Esophagus squamous epithelium (tissue), 5 donors: Measurements from ENCODE around the gene TPX2. TPM values are rescaled to one million over a fixed set of nuclear protein-coding genes. Genes with fewer than 3 reads are reported as not detected.
A peak's percentile ranks its signal among the peaks of the same experiment; 100 is the strongest.

Source experiments
- DNase-seq: peaks from one replicate; lab custom pipeline; 2025; lab: John Stamatoyannopoulos, UW
- H3K27ac ChIP-seq, 4 donors: fragments of 200-600 bp; sonication (generic); one replicate each; pipeline ENCODE4 v1.5.1; 2016 to 2019; ENCODE audit warnings: mild to moderate bottlenecking in 1 of 4
- H3K27me3 ChIP-seq, 4 donors: fragments of 200-600 bp; sonication (generic); 1 replicate in 3 of 4; 2 replicates in 1 of 4; pipeline versions ENCODE4 v1.5.1 to v1.6.0; 2017 to 2021; ENCODE audit warnings: antibody characterized with exemption in 1 of 4
- H3K36me3 ChIP-seq, 3 donors: fragments of 200-600 bp; sonication (generic); one replicate each; pipeline ENCODE4 v1.5.1; 2016 to 2019
- H3K4me1 ChIP-seq, 3 donors: fragments of 200-600 bp; sonication (generic); one replicate each; pipeline ENCODE4 v1.5.1; 2017 to 2019
- H3K4me3 ChIP-seq, 4 donors: fragments of 200-600 bp; sonication (generic); 1 replicate in 3 of 4; 2 replicates in 1 of 4; pipeline ENCODE4 v1.5.1; 2016 to 2019; ENCODE audit warnings: mild to moderate bottlenecking in 2 of 4, moderate library complexity in 1 of 4
- H3K9me3 ChIP-seq, 3 donors: fragments of 200-600 bp; sonication (generic); one replicate each; pipeline ENCODE4 v1.5.1; 2016 to 2019
- CTCF ChIP-seq, 6 experiments: fragments of 450-650 bp in 4 of 6; fragments of 200-600 bp in 2 of 6; sonication (generic) in 2 of 6; IDR thresholded peaks; one replicate each; pipeline ENCODE4 v1.5.1; 2016 to 2019; ENCODE audit warnings: antibody characterized with exemption in 6 of 6, mild to moderate bottlenecking in 4 of 6, moderate library complexity in 4 of 6
- POLR2A ChIP-seq, 4 donors: fragments of 450-650 bp; IDR thresholded peaks; one replicate each; pipeline ENCODE4 v1.6.1; 2017; ENCODE audit warnings: antibody characterized with exemption in 4 of 4, mild to moderate bottlenecking in 4 of 4, moderate library complexity in 3 of 4
- WGBS, 2 donors: methylation state at CpG; one replicate each; pipeline ENCODE4 v1.1.5; 2018; 5-methylcytosine and 5-hydroxymethylcytosine counted together
- intact Hi-C: fragments of 100-400 bp; cut with DNase I; formaldehyde crosslinking; loops from one replicate; pipeline ENCODE4 v1.15.0; 2022
- total RNA-seq, 4 donors: library from RNA; depleted of rRNA; stranded (reverse); fragments of >200 nt; gene quantifications; one replicate each; pipeline ENCODE4 v1.1.0, GENCODE V29; 2016
- donor health status: DM: yes; HTN: yes; CAD: no.

The TPX2 gene
- total RNA-seq, 4 donors from 2014 or later, result 11.4 to 47.1 (median 18.2) TPM

- intact Hi-C loops, result no loop called here
Observed at GRCh38 chr20:31704225-31705119, 34.6 kb upstream of the TPX2 start.

GRCh38 chr20:31705191-31705590 lies 33.9 kb upstream of the TPX2 start:
- peaks cover 29 to 76% (median 55%) of the 10 kb centered on the region in 3 donors for H3K4me1 ChIP-seq
- no peak for DNase-seq
- TF ChIP-seq CTCF (IDR thresholded peaks at IDR 0.05) (no peak), POLR2A (IDR thresholded peaks at IDR 0.05) (no peak)
- peaks cover 0 to 30% (median 10%) of the 10 kb centered on the region in 3 donors for H3K36me3 ChIP-seq
- no peak overlapping the region for H3K4me3 ChIP-seq
- peak overlapping the region; percentile 78 to 87 (median 80) for H3K27ac ChIP-seq
- intact Hi-C loops, result no loop called here
- no peaks in the 10 kb centered on the region for H3K9me3 ChIP-seq
- no peaks in the 10 kb centered on the region for H3K27me3 ChIP-seq

More at GRCh38 chr20:31704225-31705119, 34.6 kb upstream of the TPX2 start:
- no peaks in the 10 kb centered on the region for H3K9me3 ChIP-seq
- H3K36me3 ChIP-seq, result peaks cover 0 to 30% (median 10%) of the 10 kb centered on the region in 3 donors
- 42 to 46% methylated on average over 9 to 10 of the region's 11 CpGs for WGBS, 2 donors
- H3K4me3 ChIP-seq, result no peak overlapping the region
- TF ChIP-seq POLR2A (IDR thresholded peaks at IDR 0.05) (peak in 1 of 4 donors; percentile 14), CTCF (IDR thresholded peaks at IDR 0.05) (no peak)
- H3K27ac ChIP-seq, result peak overlapping the region; percentile 78 to 87 (median 80)
- no peak for DNase-seq
- no peaks in the 10 kb centered on the region for H3K27me3 ChIP-seq
- peaks cover 30 to 76% (median 57%) of the 10 kb centered on the region in 3 donors for H3K4me1 ChIP-seq

GRCh38 chr20:31705598-31706597 lies 33.2 kb upstream of the TPX2 start:
- no peak for DNase-seq
- no peaks in the 10 kb centered on the region for H3K9me3 ChIP-seq
- TF ChIP-seq POLR2A (IDR thresholded peaks at IDR 0.05), result no peak
- no peak for TF ChIP-seq CTCF (IDR thresholded peaks at IDR 0.05)
- intact Hi-C loops, result no loop called here
- peak overlapping the region; percentile 78 to 87 (median 80) for H3K27ac ChIP-seq
- peaks cover 0 to 30% (median 10%) of the 10 kb centered on the region in 3 donors for H3K36me3 ChIP-seq
- H3K27me3 ChIP-seq, result no peaks in the 10 kb centered on the region
- H3K4me1 ChIP-seq, result peaks cover 31 to 76% (median 60%) of the 10 kb centered on the region in 3 donors
- H3K4me3 ChIP-seq, result no peak overlapping the region
- 52 to 71% methylated on average over 4 of the region's 4 CpGs for WGBS, 2 donors

GRCh38 chr20:31706607-31707257 lies 32.4 kb upstream of the TPX2 start:
- Histone ChIP-seq H3K9me3 (no peaks in the 10 kb centered on the region), H3K27me3 (no peaks in the 10 kb centered on the region), H3K36me3 (peaks cover 0 to 30% (median 10%) of the 10 kb centered on the region in 3 donors), H3K27ac (peak overlapping the region; percentile 78 to 87 (median 80)), H3K4me3 (no peak overlapping the region), H3K4me1 (peaks cover 39 to 81% (median 68%) of the 10 kb centered on the region in 3 donors)
- DNase-seq, result no peak
- TF ChIP-seq CTCF (IDR thresholded peaks at IDR 0.05) (no peak), POLR2A (IDR thresholded peaks at IDR 0.05) (no peak)
- intact Hi-C loops, result no loop called here
- 72 to 93% methylated on average over 2 of the region's 2 CpGs for WGBS, 2 donors
